Fibroblast of peridontal ligament (primary cell): ENCODE measurements around the gene NBPF1.
"Not testable (repeated sequence)": the region's sequence is repeated elsewhere in the genome, so short reads cannot be mapped to it uniquely, and the experiment has no call there.

Experiments used
- DNase-seq: peaks from one replicate; pipeline ENCODE4 v3.0.0-alpha.2; 2010; ENCODE audit errors: extremely low read depth

NBPF1 gene

GRCh38 chr1:16512624-16513411, 100.5 kb downstream of the NBPF1 start:
- not testable (repeated sequence) for DNase-seq
